Measurements from ENCODE around the gene TNKS2. TPM values are rescaled to one million over a fixed set of nuclear protein-coding genes. Genes with fewer than 3 reads are reported as not detected.

TNKS2 gene
- total RNA-seq, 1 donor from 2014 or later = 48.2 TPM

DNA sequence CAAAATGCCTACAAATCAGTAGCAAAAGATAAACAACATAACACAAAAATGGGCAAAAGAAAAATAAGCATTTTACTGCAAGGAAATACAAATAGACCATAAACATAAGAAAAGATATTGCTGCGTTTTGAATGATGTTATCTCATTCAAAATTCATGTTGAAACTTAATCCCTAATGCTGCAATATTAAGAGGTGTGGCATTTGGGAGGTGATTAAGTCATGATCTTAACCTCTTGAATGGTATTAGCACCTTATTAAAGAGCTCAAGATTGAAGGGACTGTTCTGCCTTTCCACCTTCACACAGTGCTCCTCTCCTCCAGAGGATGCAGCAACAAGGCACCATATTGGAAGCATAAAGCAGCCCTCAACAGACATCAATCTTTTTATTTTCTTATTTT, 12.4 kb upstream of the TNKS2 start:
- H3K4me3 ChIP-seq (ENCODE audit: low read depth, low read length) = no peak overlapping the region

DNA sequence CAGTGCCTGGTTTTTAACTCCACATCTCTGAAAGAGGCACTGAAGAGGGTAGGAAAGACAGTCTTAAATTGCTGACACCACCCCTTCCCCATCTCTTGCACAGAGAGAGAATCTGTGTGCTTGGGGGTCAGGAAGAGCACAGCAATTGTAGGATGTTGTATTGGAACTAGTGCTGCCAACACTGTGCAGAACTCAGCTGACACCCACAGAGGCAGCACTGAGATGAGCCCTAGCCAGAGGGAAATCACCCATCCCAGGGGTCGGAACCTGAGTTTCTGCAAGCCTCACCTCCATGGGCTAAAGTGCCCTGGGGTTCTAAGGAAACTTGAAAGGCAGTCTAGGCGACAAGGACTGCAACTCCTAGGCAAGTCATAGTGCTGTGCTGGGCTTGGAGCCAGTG, 11.0 kb upstream of the TNKS2 start:
- Histone ChIP-seq H3K27me3 (ENCODE audit: control insufficient read depth, insufficient read depth, low read length) (no peaks in the 10 kb centered on the region), H3K36me3 (ENCODE audit: control insufficient read depth, insufficient read depth, low read length) (no peaks in the 10 kb centered on the region), H3K4me3 (ENCODE audit: low read depth, low read length) (no peak overlapping the region)
- TF ChIP-seq, protein P1, sequence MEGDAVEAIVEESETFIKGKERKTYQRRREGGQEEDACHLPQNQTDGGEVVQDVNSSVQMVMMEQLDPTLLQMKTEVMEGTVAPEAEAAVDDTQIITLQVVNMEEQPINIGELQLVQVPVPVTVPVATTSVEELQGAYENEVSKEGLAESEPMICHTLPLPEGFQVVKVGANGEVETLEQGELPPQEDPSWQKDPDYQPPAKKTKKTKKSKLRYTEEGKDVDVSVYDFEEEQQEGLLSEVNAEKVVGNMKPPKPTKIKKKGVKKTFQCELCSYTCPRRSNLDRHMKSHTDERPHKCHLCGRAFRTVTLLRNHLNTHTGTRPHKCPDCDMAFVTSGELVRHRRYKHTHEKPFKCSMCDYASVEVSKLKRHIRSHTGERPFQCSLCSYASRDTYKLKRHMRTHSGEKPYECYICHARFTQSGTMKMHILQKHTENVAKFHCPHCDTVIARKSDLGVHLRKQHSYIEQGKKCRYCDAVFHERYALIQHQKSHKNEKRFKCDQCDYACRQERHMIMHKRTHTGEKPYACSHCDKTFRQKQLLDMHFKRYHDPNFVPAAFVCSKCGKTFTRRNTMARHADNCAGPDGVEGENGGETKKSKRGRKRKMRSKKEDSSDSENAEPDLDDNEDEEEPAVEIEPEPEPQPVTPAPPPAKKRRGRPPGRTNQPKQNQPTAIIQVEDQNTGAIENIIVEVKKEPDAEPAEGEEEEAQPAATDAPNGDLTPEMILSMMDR (IDR thresholded peaks at IDR 0.05; ENCODE audit: insufficient read depth, low read length, severe bottlenecking) = no peak
- DNase-seq (ENCODE audit: low read depth) (no peak), FAIRE-seq (peak; percentile 62)

More for the DNA sequence above, 12.4 kb upstream of the TNKS2 start:
- Histone ChIP-seq H3K27me3 (ENCODE audit: control insufficient read depth, insufficient read depth, low read length) (no peaks in the 10 kb centered on the region), H3K36me3 (ENCODE audit: control insufficient read depth, insufficient read depth, low read length) (no peaks in the 10 kb centered on the region)
- TF ChIP-seq, protein P1 (IDR thresholded peaks at IDR 0.05; ENCODE audit: insufficient read depth, low read length, severe bottlenecking) = no peak
- FAIRE-seq (no peak), DNase-seq (ENCODE audit: low read depth) (peak; percentile 73)

DNA sequence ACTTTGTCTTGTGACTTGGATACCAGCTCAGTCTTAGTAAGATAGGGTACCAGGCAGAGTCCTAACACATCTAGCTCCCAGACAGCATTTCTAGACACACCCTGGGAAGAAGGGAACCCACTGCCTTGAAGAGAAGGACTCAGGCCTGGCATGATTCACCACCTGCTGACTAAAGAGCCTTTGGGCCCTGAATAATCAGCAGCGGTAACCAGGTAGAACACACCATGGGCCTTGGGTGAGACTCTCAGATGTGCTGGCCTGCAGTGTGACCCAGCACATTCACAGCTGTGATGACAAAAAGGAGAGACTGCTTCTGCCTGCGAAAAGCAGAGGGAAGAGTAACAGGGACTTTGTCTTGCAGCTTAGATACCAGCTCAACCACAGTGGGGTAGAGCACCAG, 10.4 kb upstream of the TNKS2 start:
- no peak overlapping the region for H3K4me3 ChIP-seq (ENCODE audit: low read depth, low read length)
- TF ChIP-seq, protein P1 (IDR thresholded peaks at IDR 0.05; ENCODE audit: insufficient read depth, low read length, severe bottlenecking) = no peak
- no peaks in the 10 kb centered on the region for H3K36me3 ChIP-seq (ENCODE audit: control insufficient read depth, insufficient read depth, low read length)
- DNase-seq (ENCODE audit: low read depth) = peak; percentile 94
- no peaks in the 10 kb centered on the region for H3K27me3 ChIP-seq (ENCODE audit: control insufficient read depth, insufficient read depth, low read length)
- peak; percentile 90 for FAIRE-seq

DNA sequence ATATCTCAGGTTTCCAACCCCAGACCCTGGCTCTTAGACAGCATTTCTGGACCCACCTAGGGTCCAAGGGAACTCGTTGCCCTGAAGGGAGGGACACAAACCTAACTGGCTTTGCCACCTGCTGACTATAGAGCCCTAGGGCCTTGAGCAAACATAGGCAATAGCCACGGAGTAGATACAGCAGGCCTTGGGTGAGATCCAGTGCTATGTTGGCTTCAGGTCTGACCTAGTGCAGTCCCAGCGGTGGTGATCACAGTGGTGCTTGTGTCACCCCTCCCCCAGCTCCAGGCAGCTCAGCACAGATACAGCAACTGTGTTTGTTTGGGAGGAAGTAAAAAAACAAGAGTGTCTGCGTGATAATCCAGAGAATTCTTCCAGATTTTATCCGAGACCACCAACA, 9.7 kb upstream of the TNKS2 start:
- Histone ChIP-seq H3K27me3 (ENCODE audit: control insufficient read depth, insufficient read depth, low read length) (no peaks in the 10 kb centered on the region), H3K4me3 (ENCODE audit: low read depth, low read length) (no peak overlapping the region), H3K36me3 (ENCODE audit: control insufficient read depth, insufficient read depth, low read length) (no peaks in the 10 kb centered on the region)
- TF ChIP-seq, protein P1 (IDR thresholded peaks at IDR 0.05; ENCODE audit: insufficient read depth, low read length, severe bottlenecking) = no peak
- FAIRE-seq (peak; percentile 32), DNase-seq (ENCODE audit: low read depth) (peak; percentile 16)

DNA sequence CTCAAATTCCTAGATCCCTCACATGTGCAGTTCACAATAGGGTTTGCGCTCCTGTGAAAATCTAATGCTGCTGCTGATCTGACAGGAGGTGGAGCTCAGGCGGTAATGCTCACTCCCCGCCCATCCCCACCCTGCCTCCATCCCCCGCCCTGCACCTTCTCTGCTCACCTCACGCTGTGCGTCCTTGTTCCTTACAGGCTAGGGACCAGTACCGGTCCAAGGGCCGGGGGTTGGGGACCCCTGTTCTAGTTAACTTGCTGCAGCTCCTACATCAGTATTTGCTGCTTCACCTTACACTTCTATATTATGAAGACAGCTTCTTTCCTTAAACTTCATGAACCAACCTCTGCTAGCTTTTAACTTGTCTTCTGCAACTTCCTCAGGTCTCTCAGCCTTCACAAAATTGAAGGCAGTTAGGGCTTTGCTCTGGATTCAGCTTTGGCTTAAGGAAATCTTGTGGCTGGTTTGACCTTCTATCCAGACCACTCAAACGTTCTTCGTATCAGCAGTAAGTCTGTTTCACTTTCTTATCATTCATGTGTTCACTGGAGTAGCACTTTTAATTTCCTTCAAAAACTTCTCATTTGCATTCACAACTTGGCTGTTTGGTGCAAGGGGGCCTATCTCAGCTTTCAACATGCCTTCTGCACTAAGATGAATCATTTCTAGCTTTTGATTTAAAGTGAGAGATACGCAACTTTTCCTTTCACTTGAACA, 1.7 kb upstream of the TNKS2 start:
- FAIRE-seq = no peak
- DNase-seq (ENCODE audit: low read depth) = peak; percentile 45
- TF ChIP-seq, protein P1 (IDR thresholded peaks at IDR 0.05; ENCODE audit: insufficient read depth, low read length, severe bottlenecking) = no peak
- H3K4me3 ChIP-seq (ENCODE audit: low read depth, low read length) = peak overlapping the region; percentile 11
- no peaks in the 10 kb centered on the region for H3K36me3 ChIP-seq (ENCODE audit: control insufficient read depth, insufficient read depth, low read length)
- no peaks in the 10 kb centered on the region for H3K27me3 ChIP-seq (ENCODE audit: control insufficient read depth, insufficient read depth, low read length)

Measured in bronchial epithelial cell (primary cell).